Mesodermal cell (in vitro differentiated cells): Measurements from ENCODE around the gene SLC16A5.
"Not testable (repeated sequence)": the region's sequence is repeated elsewhere in the genome, so short reads cannot be mapped to it uniquely, and the experiment has no call there.

Source experiments
- H3K27ac ChIP-seq: 2 replicates; pipeline ENCODE4 v1.7.0; 2013; ENCODE audit warnings: mild to moderate bottlenecking, low read depth, low read length, moderate library complexity; ENCODE audit not compliant: severe bottlenecking
- H3K36me3 ChIP-seq: 2 replicates; pipeline ENCODE4 v1.7.1; 2013; ENCODE audit warnings: mild to moderate bottlenecking, low read length, moderate library complexity; ENCODE audit not compliant: control insufficient read depth, insufficient read depth
- H3K4me1 ChIP-seq: one replicate; pipeline ENCODE4 v1.7.1; 2013; ENCODE audit warnings: mild to moderate bottlenecking, low read length; ENCODE audit not compliant: insufficient read depth, control insufficient read depth, poor library complexity, severe bottlenecking
- H3K4me3 ChIP-seq: 2 replicates; pipeline ENCODE4 v1.7.0; 2013; ENCODE audit warnings: low read length, control low read depth, mild to moderate bottlenecking; ENCODE audit not compliant: insufficient read depth, poor library complexity, severe bottlenecking; ENCODE audit errors: extremely low read depth
- H3K9me3 ChIP-seq: 2 replicates; pipeline ENCODE4 v1.7.1; 2013; ENCODE audit warnings: mild to moderate bottlenecking, low read length, moderate library complexity; ENCODE audit not compliant: control insufficient read depth
- WGBS, 2 experiments: methylation state at CpG; one replicate each; pipeline ENCODE4 v1.1.5; 2013; ENCODE audit warnings: missing lambda C conversion rate in 2 of 2; ENCODE audit not compliant: insufficient coverage in 2 of 2; 5-methylcytosine and 5-hydroxymethylcytosine counted together

Gene SLC16A5

GRCh38 chr17:75064867-75065561 is 22.7 kb upstream of the SLC16A5 start:
- WGBS, 2 experiments: 94% methylated on average over 18 of the region's 18 CpGs
- peaks cover 53% of the 10 kb centered on the region for H3K36me3 ChIP-seq
- no peaks in the 10 kb centered on the region for H3K9me3 ChIP-seq
- H3K4me3 ChIP-seq: no peak overlapping the region
- peaks cover 6% of the 10 kb centered on the region for H3K4me1 ChIP-seq
- no peak overlapping the region for H3K27ac ChIP-seq

GRCh38 chr17:75065562-75066151 is 22.1 kb upstream of the SLC16A5 start:
- H3K4me3 ChIP-seq: no peak overlapping the region
- no peaks in the 10 kb centered on the region for H3K9me3 ChIP-seq
- H3K4me1 ChIP-seq: peaks cover 6% of the 10 kb centered on the region
- 98 to 100% methylated on average over 5 of the region's 6 CpGs for WGBS, 2 experiments
- H3K36me3 ChIP-seq: peaks cover 48% of the 10 kb centered on the region
- H3K27ac ChIP-seq: no peak overlapping the region

DNA sequence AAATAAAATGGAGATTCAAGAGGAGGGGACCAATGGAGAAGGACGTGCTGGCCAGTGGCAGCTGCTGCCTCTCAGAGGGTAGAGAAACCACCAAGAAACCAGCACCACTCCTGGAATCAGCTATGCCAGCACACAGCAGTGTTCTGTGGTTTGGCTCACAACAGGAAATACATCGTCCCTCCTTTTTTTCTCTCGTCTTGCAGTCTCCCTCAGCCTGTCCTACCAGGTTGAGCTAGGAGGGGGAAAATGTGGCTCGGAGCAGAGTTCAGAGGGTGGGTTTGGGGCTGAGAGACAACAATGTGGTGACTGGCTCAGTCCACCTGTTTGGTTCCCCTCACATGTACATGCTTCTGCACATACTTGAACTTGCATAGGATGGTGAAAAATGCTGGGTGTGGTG is 19.9 kb upstream of the SLC16A5 start:
- Histone ChIP-seq H3K4me3 (no peak overlapping the region), H3K36me3 (peaks cover 27% of the 10 kb centered on the region), H3K27ac (no peak overlapping the region), H3K4me1 (peaks cover 6% of the 10 kb centered on the region), H3K9me3 (no peaks in the 10 kb centered on the region)
- 86 to 100% methylated on average over 1 of the region's 4 CpGs for WGBS, 2 experiments

GRCh38 chr17:75068750-75069149 is 19.0 kb upstream of the SLC16A5 start:
- WGBS, 2 experiments: 81 to 88% methylated on average over 3 of the region's 8 CpGs
- Histone ChIP-seq H3K9me3 (no peaks in the 10 kb centered on the region), H3K4me3 (no peak overlapping the region), H3K27ac (no peak overlapping the region), H3K36me3 (peaks cover 18% of the 10 kb centered on the region), H3K4me1 (peaks cover 6% of the 10 kb centered on the region)

DNA sequence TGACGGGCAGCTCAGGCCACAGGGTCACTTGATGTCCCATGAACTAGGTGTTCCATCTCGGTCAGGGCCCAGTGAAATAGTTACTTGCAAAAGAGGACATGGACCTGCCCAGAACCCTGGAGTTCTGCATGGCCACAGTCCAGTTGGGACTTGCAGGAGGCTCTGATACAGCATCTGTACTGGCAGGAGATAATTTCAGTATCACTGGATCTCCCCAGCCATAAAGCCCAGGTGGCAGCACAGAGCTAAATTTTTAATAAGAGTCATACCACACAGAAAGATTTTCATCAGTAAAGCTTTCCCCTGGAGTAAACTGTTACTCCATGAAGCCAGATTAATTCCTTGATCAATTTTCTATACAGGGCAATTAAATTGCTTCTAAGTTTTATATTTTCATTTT is 18.0 kb upstream of the SLC16A5 start:
- H3K9me3 ChIP-seq: no peaks in the 10 kb centered on the region
- H3K36me3 ChIP-seq: peaks cover 8% of the 10 kb centered on the region
- no peak overlapping the region for H3K27ac ChIP-seq
- H3K4me1 ChIP-seq: peaks cover 6% of the 10 kb centered on the region
- WGBS, 2 experiments: 94 to 96% methylated on average over 2 of the region's 2 CpGs
- no peak overlapping the region for H3K4me3 ChIP-seq

GRCh38 chr17:75071478-75072271 is 16.1 kb upstream of the SLC16A5 start:
- not testable (repeated sequence) for H3K4me1 ChIP-seq, H3K27ac ChIP-seq, H3K4me3 ChIP-seq, H3K36me3 ChIP-seq, H3K9me3 ChIP-seq
- 96% methylated on average over 6 to 7 of the region's 8 CpGs for WGBS, 2 experiments

GRCh38 chr17:75072909-75073308 is 14.8 kb upstream of the SLC16A5 start:
- H3K9me3 ChIP-seq, H3K27ac ChIP-seq, H3K4me3 ChIP-seq, H3K36me3 ChIP-seq, H3K4me1 ChIP-seq: not testable (repeated sequence)
- 97 to 100% methylated on average over 3 of the region's 5 CpGs for whole genome bisulfite sequencing, 2 experiments

- no peak overlapping the region for H3K4me3 ChIP-seq
- H3K27ac ChIP-seq: no peak overlapping the region
- H3K4me1 ChIP-seq: peaks cover 10% of the 10 kb centered on the region
- WGBS, 2 experiments: 90 to 94% methylated on average over 5 of the region's 5 CpGs
- H3K9me3 ChIP-seq: no peaks in the 10 kb centered on the region
- no peaks in the 10 kb centered on the region for H3K36me3 ChIP-seq
Measured at GRCh38 chr17:75073618-75074047, 14.1 kb upstream of the SLC16A5 start.

- H3K9me3 ChIP-seq: no peaks in the 10 kb centered on the region
- no peaks in the 10 kb centered on the region for H3K36me3 ChIP-seq
- H3K27ac ChIP-seq: no peak overlapping the region
- peaks cover 19% of the 10 kb centered on the region for H3K4me1 ChIP-seq
- WGBS, 2 experiments: 92 to 96% methylated on average over 11 of the region's 14 CpGs
- H3K4me3 ChIP-seq: no peak overlapping the region
Measured at GRCh38 chr17:75074532-75074931, 13.2 kb upstream of the SLC16A5 start.

DNA sequence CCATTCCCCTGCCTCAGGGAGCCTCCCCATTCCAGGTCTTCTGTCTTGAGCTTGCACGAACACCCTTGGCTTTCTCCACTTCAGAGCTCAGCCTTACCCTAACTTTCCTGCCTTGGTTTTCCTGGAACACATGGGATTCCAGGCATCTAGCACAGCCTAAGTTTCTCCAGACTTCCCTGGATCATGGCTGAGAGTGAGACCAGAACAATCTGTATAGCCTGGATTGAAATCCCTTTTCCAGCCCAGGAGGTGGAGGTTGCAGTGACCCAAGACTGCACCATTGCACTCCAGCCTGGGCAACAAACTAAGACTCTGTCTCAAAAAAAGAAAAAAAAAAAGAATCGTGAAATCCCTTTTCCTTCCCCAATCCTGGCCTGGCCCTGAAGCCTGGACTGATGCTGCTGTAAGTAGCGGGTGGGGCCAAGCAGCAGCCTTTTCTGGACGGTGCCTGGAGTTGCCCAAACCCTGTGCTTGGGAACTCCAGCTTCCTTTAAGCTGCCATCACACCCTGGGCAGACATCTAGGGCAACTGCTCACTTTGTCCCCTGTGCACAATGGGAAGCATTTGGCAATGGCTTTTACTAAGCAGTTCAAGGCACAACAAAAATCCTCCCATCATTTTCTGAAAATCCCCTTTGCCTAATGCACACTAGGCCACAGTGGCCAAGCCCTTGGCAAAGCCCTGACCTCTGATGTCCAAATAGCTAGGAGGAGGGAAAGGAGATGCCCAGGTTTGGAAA is 12.0 kb upstream of the SLC16A5 start:
- Histone ChIP-seq H3K36me3 (no peaks in the 10 kb centered on the region), H3K4me1 (peaks cover 21% of the 10 kb centered on the region), H3K27ac (no peak overlapping the region), H3K9me3 (no peaks in the 10 kb centered on the region), H3K4me3 (no peak overlapping the region)
- 89 to 93% methylated on average over 3 of the region's 4 CpGs for WGBS, 2 experiments
